HG03135 (cell line): ENCODE data around the gene CFAP97.
"Not testable (repeated sequence)": the region's sequence is repeated elsewhere in the genome, so short reads cannot be mapped to it uniquely, and the experiment has no call there.

Source experiments
- ATAC-seq: cut with Tn5 transposase; IDR thresholded peaks from one replicate; pipeline ENCODE4 v1.9.1; 2021; ENCODE audit warnings: mild to moderate bottlenecking, moderate library complexity; ENCODE audit not compliant: unreplicated experiment

CFAP97 gene

DNA sequence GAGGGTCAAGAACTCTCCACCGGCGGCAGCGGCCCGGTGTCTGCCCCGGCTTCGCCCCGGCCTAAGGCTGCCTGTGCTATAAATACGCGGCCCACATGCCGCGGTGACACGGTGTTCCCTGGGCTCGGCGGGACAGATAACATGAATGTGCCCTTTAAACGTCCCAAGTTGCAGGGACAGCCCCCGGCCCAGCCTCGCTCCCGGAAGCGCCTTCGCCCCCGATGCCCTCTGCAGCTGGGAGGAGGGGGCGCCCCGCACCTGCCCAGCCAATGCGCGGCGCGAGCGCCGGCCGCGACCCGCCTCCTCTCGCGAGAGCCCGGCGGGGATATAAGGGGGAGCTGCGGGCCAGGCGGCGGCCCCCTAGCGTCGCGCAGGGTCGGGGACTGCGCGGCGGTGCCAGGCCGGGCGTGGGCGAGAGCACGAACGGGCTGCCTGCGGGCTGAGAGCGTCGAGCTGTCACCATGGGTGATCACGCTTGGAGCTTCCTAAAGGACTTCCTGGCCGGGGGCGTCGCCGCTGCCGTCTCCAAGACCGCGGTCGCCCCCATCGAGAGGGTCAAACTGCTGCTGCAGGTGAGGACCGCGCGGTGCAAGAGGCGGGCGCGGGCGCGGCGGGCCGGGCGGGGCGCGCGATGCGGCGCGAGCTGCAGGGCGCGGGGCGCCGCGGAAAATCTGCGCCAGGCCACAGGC is 60.7 kb downstream of the CFAP97 start, which contains the start of gene SLC25A4:
Gene SLC25A4 (plus strand): TSS at position 355 of the 689 bp plus-strand sequence. CDS start 107 bp downstream, at position 462.
- peak; percentile 95 for ATAC-seq

DNA sequence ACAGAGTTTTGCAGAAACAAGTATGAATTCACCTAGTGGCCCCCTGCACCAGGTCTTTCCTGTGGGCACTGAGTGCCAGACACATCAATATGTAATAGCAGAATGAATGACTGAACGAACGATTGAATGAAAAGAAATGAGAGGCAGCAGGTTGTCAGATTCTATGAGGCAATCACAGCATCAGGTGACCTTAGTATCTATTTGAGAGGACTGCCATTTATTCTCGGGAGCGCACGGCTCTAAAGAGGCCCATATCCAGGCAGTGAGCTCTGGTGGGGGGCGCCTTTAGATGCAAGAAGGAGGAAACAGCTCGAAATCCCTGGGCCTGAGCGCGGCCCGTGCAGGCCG is 61.3 kb downstream of the CFAP97 start:
- no peak for ATAC-seq

DNA sequence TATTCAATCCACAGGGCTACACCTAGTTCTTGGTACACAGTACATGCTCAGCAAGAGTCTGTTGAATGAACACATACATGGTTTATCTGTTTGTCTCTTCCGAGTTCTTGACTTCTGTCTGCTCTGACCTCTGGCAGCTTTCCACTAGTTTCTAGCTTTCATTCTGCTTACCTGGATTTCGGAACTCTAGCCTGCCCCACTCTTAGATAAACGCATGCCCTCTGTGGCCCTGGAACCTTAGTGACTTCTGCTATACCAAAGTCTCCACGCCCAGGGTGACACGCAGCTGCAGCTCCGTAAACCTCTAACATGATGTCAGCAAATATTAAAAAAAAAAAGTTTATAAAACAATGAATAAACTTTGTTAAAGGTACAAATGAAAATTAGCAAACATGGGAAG is 62.0 kb downstream of the CFAP97 start:
- ATAC-seq = no peak

DNA sequence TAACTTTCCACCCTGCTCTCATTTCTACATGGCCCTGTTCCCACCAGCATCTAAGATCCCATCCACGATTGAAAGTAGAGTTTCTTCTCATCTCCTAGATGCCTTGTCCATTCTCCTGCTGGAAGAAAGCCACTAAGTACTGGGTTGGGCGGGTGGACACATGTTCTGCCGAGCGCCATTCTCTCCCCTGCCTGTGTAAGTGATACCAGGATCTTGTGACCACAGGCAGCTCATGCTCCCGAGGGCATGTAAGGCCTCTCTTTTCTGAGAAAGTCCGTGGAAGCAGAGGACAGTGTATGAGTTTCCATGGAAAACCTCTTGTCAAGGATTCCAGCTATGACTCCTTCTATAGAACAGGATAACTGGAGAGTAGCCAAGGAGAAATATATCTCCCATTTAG is 64.1 kb downstream of the CFAP97 start:
- ATAC-seq = no peak

DNA sequence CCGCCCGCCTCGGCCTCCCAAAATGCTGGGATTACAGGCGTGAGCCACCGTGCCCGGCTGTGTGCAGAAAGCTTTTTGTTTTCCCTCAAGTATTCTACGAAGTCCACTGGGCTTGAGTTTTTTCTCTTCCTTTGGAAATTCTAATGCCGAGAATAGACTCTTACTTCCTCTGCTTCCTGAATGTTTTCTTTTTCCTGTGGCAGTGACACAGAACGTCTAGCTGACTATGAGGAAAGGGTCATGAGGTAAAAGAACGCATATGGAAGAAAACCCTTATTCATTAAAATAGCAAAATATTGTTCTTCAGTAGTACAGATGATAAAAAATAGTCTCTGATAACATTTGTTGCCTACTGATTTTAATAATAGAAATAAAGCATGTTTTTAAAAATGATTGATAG is 65.6 kb downstream of the CFAP97 start:
- ATAC-seq = no peak

DNA sequence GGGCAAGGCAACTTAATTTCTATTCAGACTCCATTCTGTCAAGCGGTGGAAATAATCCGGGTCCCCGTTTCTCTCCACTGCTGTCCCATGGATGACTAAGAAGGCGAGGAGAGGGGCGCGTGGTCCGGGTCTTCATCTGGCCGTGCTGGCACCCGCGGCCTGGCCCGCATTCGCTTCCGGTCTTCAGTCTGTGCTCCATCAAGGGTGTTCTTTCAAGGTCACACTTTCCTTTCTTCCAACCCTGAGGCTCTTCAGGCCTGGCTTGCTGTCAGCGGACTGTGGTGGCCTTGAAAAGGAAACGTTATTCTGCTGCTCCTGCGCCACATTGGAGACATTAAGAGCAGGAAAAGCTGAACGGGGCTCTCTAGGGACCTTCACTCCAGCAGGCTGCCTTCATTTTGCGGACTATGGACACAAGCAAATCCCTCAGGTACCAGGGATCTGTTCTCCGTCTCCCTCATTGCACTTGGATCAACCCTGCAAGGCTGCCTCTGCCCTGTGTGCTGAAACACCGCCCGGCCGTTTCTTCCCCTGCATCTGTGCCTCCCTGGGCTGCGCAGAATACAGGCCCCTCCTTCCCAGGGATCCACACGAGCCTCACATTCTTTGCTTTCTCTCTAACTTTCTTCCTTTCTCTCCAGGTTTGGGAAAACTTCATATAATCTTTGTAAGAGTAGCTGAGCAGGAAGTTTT is 66.4 kb downstream of the CFAP97 start:
- ATAC-seq = no peak

DNA sequence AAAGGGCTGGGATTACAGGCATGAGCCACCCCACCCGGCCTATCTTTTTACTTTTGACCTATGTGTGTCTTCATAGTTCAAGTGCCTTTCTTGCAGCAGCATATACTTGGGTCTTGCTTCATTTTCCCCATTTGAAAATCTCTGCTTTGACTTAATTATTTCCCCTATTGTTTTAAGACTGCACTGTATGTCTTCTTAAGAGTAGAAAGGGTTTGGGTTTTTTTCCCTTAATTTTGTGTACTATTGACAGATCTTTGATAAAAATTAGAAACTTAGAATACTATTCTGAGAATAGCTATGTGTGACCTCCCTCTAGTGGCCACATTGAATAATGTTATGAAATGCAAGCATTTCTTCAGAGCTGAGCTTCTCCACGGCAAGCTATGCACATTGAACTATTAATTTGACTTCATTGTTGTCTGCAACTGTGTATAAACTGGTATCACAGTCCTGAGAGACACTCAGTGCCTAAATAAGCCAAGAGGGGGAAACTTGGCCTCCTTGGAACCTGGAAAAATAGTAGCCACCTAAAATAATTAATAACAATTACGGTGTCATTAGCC is 69.4 kb downstream of the CFAP97 start:
- peak; percentile 70 for ATAC-seq

DNA sequence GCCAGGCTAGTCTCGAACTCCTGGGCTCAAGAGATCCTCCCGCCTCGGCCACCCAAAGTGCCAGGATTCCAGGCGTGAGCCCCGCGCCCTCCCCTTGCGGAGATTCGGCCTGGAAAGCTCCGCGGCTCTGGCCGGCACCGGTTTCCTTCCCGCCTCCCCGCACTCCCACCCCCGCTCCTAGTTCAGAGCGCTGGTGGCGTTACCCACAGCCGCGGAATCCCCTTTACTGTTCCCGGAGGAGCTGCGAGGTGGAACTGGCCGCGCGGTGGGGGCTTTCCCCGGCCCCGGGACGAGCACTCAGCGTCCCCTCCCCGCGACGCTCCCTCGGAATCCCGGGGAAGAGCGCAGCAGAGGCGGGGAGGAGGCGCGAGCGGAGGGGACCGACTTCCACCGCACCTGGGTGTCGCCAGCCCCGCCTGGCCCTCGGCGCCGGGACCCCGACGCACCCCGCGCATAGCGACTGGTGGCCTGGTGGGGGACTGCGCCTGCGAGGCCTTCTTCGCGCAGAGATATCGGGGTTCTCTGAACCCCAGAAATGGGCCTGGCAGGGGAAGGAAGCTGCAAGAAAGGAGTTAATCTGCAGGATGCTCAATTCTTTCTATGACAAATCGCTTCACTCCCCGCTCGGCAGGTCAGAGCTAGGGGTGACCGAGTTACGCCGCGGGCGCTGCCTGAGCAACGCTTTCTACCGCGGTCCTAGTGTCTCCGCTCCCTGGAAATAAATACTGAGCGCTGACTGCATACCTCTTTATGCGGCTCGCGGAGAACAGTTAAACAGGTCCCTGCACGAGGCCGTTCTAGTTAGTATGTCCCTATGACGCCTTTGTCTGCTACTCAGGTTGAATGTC is 75.3 kb downstream of the CFAP97 start:
- ATAC-seq = peak; percentile 66

DNA sequence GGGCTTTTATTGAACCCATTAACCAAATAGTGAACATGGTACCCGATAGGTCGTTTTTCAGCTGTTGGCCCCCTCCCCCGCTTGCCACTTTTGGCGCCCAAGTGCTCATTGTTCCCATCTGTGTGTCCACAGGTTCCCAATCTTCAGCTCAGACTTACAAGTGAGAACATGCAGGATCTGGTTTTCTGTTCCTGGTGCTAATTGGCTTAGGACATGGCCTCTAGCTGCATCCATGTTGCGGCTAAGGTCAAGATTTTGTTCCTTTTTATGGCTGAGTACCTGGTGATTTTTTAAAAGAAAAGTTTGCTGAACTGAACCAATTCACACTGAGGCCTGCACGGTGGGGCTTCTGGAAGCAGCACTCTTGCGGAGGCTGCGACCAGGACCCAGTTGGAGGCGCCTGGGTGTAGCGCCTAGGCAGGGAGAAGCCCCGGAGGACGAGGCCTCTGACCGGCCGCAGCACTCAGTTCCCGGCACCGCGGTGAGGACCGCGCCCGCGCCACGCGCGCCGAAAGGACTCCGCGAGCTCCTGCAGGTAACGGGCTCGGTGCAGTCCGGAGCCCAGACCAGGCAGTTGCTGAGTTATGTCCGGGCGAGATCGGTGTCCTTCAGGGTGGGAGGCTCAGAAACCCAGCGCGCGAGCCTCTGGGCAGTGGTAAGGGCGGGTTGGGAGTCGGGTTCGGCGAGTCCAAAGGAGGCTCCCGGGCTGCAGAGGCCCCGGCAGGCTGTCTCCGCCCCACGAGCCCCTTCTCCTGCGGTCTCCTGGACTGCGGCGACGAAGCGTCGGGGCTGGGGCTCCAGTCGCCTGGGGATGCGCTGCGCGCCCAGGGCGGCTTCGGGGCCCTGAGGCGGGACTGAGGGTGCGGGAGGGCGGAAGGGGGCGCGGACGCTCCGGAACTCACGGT is 76.5 kb downstream of the CFAP97 start:
- no peak for ATAC-seq

DNA sequence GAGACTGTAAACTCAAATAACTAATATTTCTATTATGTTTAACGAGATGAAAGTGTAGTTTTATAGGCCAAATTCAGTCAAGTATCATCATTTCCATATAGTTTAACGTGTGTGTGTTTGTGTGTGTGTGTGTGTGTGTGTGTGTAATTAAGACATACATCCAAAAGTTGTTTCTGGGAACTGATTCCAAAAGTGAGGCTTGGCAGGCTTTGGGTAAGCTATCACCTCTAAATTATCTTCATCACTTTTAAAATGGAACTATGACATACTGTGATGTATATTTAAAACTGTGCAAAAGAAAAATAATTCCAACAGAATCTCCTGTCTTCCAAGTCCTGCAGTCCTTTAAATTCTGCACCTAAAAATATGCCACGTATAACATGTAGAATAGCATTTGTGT is 79.8 kb downstream of the CFAP97 start:
- no peak for ATAC-seq

DNA sequence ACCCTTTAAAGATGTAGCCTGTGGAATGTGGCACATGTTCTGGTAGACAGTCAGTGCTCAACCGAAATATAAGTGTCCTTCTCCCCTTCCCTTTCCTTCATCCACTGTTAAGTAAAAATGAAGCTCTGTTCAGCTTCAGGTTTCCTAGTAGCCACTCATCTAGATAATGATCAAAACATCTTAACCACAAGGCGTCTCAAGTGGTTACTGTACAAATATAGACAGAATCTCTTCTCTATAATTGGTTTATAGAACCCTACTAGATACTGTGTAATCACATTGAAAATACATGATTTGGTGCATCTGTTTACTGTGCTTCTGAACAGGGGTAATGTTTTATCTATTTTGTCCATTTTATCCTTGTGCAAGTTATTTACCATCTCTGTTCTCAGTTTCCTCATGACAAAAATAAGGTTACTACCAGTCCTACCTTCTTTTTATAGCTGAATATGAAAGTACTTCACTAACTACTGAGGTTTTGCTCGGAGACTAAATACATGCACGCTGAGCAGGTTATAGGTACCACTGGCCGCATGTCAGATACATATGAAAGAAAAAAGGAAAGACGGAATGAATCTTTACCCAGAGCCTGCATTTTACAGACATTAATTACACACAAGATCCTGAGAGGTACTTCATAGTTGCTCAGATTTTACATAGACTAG is 81.0 kb downstream of the CFAP97 start:
- peak; percentile 62 for ATAC-seq

DNA sequence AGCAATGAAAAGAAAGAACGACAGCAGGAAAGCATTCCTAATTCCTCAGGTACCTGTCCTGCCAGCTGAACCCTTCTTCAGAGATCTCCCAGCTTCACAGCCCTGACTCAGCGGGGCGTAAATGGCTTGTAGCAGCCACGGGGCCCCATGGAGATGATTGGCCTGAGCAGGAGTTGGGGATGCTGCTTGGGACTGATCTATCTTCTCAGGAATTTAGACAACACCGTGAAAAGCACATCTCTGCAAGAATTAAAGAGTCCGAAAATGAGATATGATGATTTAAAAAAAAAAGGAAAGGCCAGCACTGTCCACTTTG is 83.2 kb downstream of the CFAP97 start:
- ATAC-seq = no peak

DNA sequence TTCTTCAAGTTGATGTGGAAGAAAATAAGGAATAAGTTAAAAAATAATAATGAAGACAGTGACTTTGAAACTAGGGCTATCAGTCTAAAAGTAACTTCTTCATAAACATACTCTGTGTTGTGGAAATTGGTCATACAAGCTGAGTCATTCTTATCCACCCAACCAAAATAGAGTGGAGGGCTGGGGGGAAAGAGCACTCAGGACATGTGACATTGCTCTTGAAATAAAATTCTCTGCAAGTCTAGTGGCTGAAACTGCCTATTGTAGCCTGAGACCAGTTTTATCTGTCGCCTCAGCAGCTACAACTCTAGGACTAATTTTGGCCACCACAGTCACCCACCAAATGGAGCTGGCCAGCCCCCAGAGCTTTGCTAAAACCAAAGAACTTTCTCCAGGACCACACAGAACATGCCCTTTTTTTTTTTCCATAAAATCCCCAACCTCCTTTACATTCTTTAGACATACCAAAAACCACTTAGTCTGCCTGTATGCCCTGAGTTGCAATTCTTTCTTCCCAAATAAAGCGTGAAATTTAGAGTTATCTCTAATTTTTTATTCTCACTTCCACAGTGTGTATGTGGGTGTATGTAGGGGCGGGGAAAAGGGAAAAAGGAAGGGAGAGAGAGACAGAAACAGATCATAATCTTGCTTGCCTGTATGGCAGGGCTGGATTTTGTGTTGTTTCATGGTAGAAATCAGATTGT is 83.7 kb downstream of the CFAP97 start:
- ATAC-seq = no peak

DNA sequence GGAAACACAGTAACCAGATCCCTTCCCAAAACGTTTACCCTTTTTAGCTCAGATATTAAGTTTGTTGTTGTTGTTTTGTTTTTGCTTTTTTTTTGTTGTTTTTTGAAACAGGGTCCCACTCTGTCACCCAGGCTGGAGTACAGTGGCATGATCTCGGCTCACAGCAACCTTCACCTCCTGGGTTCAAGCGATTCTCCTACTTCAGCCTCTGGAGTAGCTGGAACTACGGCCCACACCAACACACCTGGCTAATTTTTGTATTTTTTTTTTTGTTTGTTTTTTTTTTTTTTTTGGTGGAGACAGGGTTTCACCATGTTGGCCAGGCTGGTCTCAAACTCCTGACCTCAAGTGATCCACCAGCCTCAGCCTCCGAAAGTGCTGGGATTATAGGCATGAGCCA is 84.3 kb downstream of the CFAP97 start:
- ATAC-seq = not testable (repeated sequence)

DNA sequence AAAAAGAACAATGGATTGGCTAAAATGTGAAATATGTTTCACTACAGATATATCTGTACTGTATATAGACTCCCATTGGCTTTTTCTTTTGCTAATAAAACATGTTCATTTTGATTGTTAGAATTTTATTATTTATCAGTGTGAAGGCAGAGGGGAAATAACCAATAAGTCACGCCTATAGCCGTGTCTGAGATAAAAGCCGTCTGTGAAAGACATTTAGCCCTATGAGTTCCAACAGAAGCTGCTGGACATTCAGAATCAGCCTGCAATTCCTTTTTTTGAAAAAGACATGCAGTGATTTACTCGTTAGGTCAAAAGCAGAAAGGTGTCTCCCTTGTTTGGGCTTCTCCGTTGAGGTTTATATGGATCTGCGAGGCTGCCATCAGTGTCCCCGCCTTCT is 84.9 kb downstream of the CFAP97 start:
- no peak for ATAC-seq

DNA sequence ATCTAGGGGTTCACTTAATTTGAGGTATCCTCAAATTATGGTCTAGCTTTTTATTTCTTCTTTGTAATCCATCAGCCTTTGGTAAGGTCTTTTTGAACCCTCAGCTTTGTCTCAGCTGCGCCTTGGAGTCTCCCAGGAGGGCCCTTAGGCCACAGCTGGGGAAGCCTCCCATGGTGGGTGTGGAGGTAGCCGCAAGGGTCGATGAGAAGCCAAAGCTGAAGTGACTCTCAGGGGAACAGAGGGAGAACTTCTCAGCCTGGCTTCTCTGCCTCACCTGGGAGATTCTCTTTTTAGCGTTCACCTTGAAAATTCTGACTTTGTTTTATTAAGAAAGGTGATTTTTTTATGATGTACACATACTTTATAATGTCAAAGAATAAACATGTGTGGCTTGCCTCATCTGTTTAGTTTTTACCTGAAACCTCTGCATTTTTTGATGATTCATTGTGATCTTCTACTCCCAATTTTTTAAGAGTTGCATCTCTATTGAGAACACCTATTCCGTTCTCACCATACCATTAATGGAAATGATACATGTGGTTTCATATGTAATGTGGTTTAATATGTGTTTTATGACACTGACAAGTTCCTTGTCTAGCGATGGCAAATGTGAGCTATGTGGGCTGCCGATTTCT is 86.4 kb downstream of the CFAP97 start:
- ATAC-seq = no peak

DNA sequence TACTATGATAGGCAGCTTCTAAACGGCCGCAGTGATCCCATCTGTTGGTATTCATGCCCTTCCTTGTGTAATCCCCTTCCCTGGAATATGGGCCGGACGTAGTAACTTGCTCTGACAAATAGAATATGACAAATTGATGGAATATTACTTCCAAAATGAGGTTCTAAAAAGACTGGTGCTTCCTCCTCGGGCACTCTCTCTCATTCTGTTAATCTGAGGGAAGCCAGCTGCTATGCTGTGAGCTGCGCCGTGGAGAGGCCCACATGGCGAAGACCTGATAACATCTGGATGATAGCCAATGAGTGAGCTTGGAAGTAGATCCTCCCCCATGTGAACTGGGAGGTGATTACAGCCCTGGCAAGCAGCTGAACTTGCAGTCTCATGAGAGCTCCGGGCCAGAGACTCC is 88.0 kb downstream of the CFAP97 start:
- no peak for ATAC-seq

DNA sequence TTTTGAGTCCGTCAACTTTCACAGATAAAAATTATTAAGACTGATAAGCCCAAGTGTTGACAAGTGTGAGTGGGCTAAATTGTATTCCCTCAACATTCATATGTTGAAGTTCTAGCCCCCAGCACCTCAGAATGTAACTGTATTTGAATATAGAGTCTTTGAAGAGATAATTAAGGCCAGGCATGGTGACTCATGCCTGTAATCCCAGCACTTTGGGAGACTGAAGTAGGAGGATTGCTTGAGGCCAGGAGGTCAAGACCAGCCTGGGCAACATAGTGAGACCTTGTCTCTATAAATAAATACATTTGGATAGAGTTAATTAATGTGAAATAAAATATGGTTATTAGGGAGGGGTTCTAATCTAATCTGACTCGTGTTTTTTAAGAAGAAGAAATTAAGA is 90.5 kb downstream of the CFAP97 start:
- ATAC-seq = no peak

DNA sequence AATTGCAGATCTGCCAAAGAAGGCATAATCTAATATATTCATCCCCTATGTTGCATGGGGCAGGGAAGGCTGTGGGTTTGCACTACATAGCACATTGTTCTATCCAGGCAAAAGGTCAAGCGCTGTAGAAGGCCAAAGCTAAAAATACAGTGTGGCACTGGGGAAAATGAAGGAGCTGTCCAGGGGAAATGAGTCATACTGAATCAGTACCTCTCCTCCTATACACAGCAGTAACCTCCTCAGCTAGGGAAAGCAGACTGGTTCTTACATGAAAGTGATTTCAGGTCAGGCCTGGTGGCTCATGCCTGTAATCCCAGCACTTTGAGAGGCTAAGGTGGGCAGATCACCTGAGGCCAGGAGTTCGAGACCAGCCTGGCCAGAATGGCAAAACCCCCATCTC is 91.7 kb downstream of the CFAP97 start:
- no peak for ATAC-seq
